ENCODE measurements around the gene MIEF2.

DNA sequence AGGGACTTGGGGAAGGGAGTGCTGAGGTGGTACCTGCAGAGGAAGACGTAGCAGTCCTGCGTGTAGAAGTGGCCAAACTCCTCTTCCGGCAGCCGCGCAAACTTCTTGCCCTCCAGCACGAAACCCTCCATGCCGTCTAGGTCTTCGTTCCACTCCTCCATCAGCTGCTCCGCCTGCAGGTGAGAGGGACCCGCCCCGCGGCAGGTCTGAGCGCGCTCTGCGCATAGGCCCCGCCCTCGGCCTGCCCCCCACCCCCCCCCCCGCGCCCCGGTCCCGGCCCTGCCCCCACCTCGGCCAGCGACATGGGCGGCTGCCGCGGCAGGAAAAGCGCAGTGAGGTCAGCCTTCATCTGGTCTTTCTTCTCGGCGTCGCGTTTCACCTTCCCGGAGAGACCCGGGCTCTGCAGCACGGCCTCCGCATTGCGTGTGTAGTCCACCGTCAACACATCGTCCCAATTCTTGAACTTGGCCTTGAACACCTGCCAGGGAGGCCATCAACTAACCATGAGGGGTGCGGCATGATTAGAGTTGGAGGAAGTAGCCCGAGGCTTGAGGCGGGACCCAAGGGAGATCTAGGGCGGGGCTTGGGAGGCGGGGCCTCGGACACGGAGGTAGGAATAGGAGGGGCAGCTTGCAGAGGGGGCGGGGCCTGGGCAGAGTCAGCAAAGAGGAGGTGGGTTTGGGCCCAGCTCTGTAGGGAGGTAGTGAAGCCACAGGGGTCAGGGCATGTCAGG lies 13.4 kb upstream of the MIEF2 start:
- TF ChIP-seq POLR2AphosphoS5 (IDR thresholded peaks at IDR 0.05; ENCODE audit: insufficient read depth in 1 of 2, low read depth in 1 of 2) = peak in 1 of 2 donors; percentile 24
- TF ChIP-seq, protein P1, sequence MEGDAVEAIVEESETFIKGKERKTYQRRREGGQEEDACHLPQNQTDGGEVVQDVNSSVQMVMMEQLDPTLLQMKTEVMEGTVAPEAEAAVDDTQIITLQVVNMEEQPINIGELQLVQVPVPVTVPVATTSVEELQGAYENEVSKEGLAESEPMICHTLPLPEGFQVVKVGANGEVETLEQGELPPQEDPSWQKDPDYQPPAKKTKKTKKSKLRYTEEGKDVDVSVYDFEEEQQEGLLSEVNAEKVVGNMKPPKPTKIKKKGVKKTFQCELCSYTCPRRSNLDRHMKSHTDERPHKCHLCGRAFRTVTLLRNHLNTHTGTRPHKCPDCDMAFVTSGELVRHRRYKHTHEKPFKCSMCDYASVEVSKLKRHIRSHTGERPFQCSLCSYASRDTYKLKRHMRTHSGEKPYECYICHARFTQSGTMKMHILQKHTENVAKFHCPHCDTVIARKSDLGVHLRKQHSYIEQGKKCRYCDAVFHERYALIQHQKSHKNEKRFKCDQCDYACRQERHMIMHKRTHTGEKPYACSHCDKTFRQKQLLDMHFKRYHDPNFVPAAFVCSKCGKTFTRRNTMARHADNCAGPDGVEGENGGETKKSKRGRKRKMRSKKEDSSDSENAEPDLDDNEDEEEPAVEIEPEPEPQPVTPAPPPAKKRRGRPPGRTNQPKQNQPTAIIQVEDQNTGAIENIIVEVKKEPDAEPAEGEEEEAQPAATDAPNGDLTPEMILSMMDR (IDR thresholded peaks at IDR 0.05) = no peak
